Muscle of leg (tissue), 11 donors: ENCODE measurements around the gene GAPT. TPM values are rescaled to one million over a fixed set of nuclear protein-coding genes. Genes with fewer than 3 reads are reported as not detected.

Experiments used
- DNase-seq: peaks from one replicate; pipeline ENCODE4 v3.0.0; 2013
- H3K27ac ChIP-seq: one replicate; pipeline ENCODE4 v1.5.1; 2013; ENCODE audit warnings: mild to moderate bottlenecking, low read length, control low read depth
- H3K27me3 ChIP-seq: one replicate; pipeline ENCODE4 v1.6.1; 2013; ENCODE audit warnings: low read length; ENCODE audit not compliant: control insufficient read depth, insufficient read depth
- H3K36me3 ChIP-seq: one replicate; pipeline ENCODE4 v1.6.1; 2013; ENCODE audit warnings: low read length; ENCODE audit not compliant: control insufficient read depth, insufficient read depth
- H3K4me1 ChIP-seq: one replicate; pipeline ENCODE4 v1.6.1; 2013; ENCODE audit warnings: low read length; ENCODE audit not compliant: control insufficient read depth, insufficient read depth
- H3K4me3 ChIP-seq: one replicate; pipeline ENCODE4 v1.5.1; 2013; ENCODE audit warnings: low read length, control low read depth
- H3K9me3 ChIP-seq: replicated peaks from 2 replicates; pipeline ENCODE4 v1.6.1; 2013; ENCODE audit warnings: low read depth, low read length; ENCODE audit not compliant: control insufficient read depth
- WGBS: methylation state at CpG from one replicate; pipeline ENCODE4 v1.1.5; 2013; ENCODE audit warnings: missing lambda C conversion rate; ENCODE audit not compliant: insufficient coverage; 5-methylcytosine and 5-hydroxymethylcytosine counted together
- polyA plus RNA-seq, 8 donors: library from polyadenylated mRNA; unstranded; fragments of 120-200 nt; gene quantifications; one replicate each; pipeline versions ENCODE4 v1.2.1 to v1.2.3, GENCODE V29; 2013; ENCODE audit warnings: inconsistent platforms in 1 of 8, low replicate concordance in 1 of 8; ENCODE audit not compliant: insufficient read length in 8 of 8, insufficient read depth in 1 of 8
- total RNA-seq: library from RNA; stranded (reverse); fragments of 120-200 nt; gene quantifications from one replicate; pipeline ENCODE4 v1.2.4, GENCODE V29; 2013

The GAPT gene
- total and polyA plus RNA-seq, 9 donors: 0.44 to 0.96 (median 0.76) TPM

GRCh38 chr5:58460732-58461286 is 30.4 kb upstream of the GAPT start:
- no peaks in the 10 kb centered on the region for H3K9me3 ChIP-seq
- H3K27me3 ChIP-seq: no peaks in the 10 kb centered on the region
- peak overlapping the region; percentile 97 for H3K27ac ChIP-seq
- peak overlapping the region; percentile 98 for H3K4me3 ChIP-seq
- peaks cover 22% of the 10 kb centered on the region for H3K36me3 ChIP-seq
- DNase-seq: peak; percentile 95
- peaks cover 12% of the 10 kb centered on the region for H3K4me1 ChIP-seq
- WGBS: 2% methylated on average over 27 of the region's 30 CpGs

GRCh38 chr5:58462154-58462553 is 29.1 kb upstream of the GAPT start:
- Histone ChIP-seq H3K4me1 (peaks cover 6% of the 10 kb centered on the region), H3K36me3 (peaks cover 11% of the 10 kb centered on the region), H3K9me3 (no peaks in the 10 kb centered on the region), H3K4me3 (no peak overlapping the region), H3K27me3 (no peaks in the 10 kb centered on the region), H3K27ac (no peak overlapping the region)
- no CpG with 5 or more reads among the region's 3 CpGs for WGBS
- DNase-seq: no peak

- no peaks in the 10 kb centered on the region for H3K27me3 ChIP-seq
- no peak overlapping the region for H3K27ac ChIP-seq
- H3K4me3 ChIP-seq: no peak overlapping the region
- peaks cover 6% of the 10 kb centered on the region for H3K4me1 ChIP-seq
- H3K36me3 ChIP-seq: peaks cover 7% of the 10 kb centered on the region
- no CpG with 5 or more reads among the region's 4 CpGs for WGBS
- peak; percentile 69 for DNase-seq
- no peaks in the 10 kb centered on the region for H3K9me3 ChIP-seq
Measured at GRCh38 chr5:58462623-58463230, 28.5 kb upstream of the GAPT start.

- H3K36me3 ChIP-seq: no peaks in the 10 kb centered on the region
- no peak overlapping the region for H3K27ac ChIP-seq
- no peaks in the 10 kb centered on the region for H3K9me3 ChIP-seq
- H3K4me1 ChIP-seq: no peaks in the 10 kb centered on the region
- no peak overlapping the region for H3K4me3 ChIP-seq
- WGBS: 10% methylated on average over 2 of the region's 4 CpGs
- no peaks in the 10 kb centered on the region for H3K27me3 ChIP-seq
- DNase-seq: no peak
Measured at GRCh38 chr5:58466939-58467338, 24.3 kb upstream of the GAPT start.

- DNase-seq: no peak
- no peak overlapping the region for H3K4me3 ChIP-seq
- no peaks in the 10 kb centered on the region for H3K27me3 ChIP-seq
- no CpG with 5 or more reads among the region's 2 CpGs for WGBS
- H3K9me3 ChIP-seq: no peaks in the 10 kb centered on the region
- no peaks in the 10 kb centered on the region for H3K36me3 ChIP-seq
- H3K27ac ChIP-seq: no peak overlapping the region
- H3K4me1 ChIP-seq: no peaks in the 10 kb centered on the region
Measured at GRCh38 chr5:58469896-58470295, 21.3 kb upstream of the GAPT start.

- no peak overlapping the region for H3K27ac ChIP-seq
- no peak for DNase-seq
- H3K27me3 ChIP-seq: no peaks in the 10 kb centered on the region
- H3K36me3 ChIP-seq: no peaks in the 10 kb centered on the region
- H3K4me1 ChIP-seq: no peaks in the 10 kb centered on the region
- WGBS: 84% methylated on average over 3 of the region's 3 CpGs
- no peaks in the 10 kb centered on the region for H3K9me3 ChIP-seq
- no peak overlapping the region for H3K4me3 ChIP-seq
Measured at GRCh38 chr5:58475404-58475803, 15.8 kb upstream of the GAPT start.

- DNase-seq: no peak
- Histone ChIP-seq H3K4me3 (no peak overlapping the region), H3K9me3 (no peaks in the 10 kb centered on the region), H3K36me3 (no peaks in the 10 kb centered on the region), H3K27ac (no peak overlapping the region), H3K4me1 (no peaks in the 10 kb centered on the region), H3K27me3 (no peaks in the 10 kb centered on the region)
- WGBS: no CpG with 5 or more reads among the region's 1 CpG
Measured at GRCh38 chr5:58477760-58478376, 13.4 kb upstream of the GAPT start.

- H3K9me3 ChIP-seq: no peaks in the 10 kb centered on the region
- H3K27me3 ChIP-seq: no peaks in the 10 kb centered on the region
- no peaks in the 10 kb centered on the region for H3K36me3 ChIP-seq
- no peaks in the 10 kb centered on the region for H3K4me1 ChIP-seq
- H3K4me3 ChIP-seq: no peak overlapping the region
- DNase-seq: no peak
- no peak overlapping the region for H3K27ac ChIP-seq
Measured at GRCh38 chr5:58481066-58481676, 10.1 kb upstream of the GAPT start.

GRCh38 chr5:58481828-58482227 is 9.4 kb upstream of the GAPT start:
- Histone ChIP-seq H3K36me3 (no peaks in the 10 kb centered on the region), H3K27me3 (no peaks in the 10 kb centered on the region), H3K27ac (no peak overlapping the region), H3K4me3 (no peak overlapping the region), H3K9me3 (no peaks in the 10 kb centered on the region), H3K4me1 (no peaks in the 10 kb centered on the region)
- WGBS: 87% methylated on average over 6 of the region's 6 CpGs
- DNase-seq: no peak

GRCh38 chr5:58482536-58482935 is 8.7 kb upstream of the GAPT start:
- H3K27me3 ChIP-seq: no peaks in the 10 kb centered on the region
- H3K27ac ChIP-seq: no peak overlapping the region
- DNase-seq: no peak
- 92% methylated on average over 1 of the region's 1 CpG for WGBS
- H3K9me3 ChIP-seq: no peaks in the 10 kb centered on the region
- no peaks in the 10 kb centered on the region for H3K36me3 ChIP-seq
- no peaks in the 10 kb centered on the region for H3K4me1 ChIP-seq
- H3K4me3 ChIP-seq: no peak overlapping the region
